Breast epithelium (tissue), 4 donors: ENCODE results near the gene CHD6. TPM values are rescaled to one million over a fixed set of nuclear protein-coding genes. Genes with fewer than 3 reads are reported as not detected.

Experiments used
- DNase-seq, 2 donors: peaks; one replicate each; pipeline ENCODE4 v3.0.0-alpha.2; 2019; ENCODE audit warnings: low spot score in 2 of 2
- H3K27ac ChIP-seq, 2 donors: fragments of 200-600 bp; sonication (generic) in 1 of 2; one replicate each; pipeline ENCODE4 v1.5.1; 2016 to 2019; ENCODE audit warnings: mild to moderate bottlenecking in 1 of 2
- H3K27me3 ChIP-seq, 2 donors: fragments of 200-600 bp; sonication (generic) in 1 of 2; one replicate each; pipeline versions ENCODE4 v1.5.1 to v1.6.0; 2017 to 2019; ENCODE audit warnings: control low read depth in 1 of 2, mild to moderate bottlenecking in 1 of 2
- H3K36me3 ChIP-seq: fragments of 200-600 bp; one replicate; pipeline ENCODE4 v1.5.1; 2019
- H3K4me1 ChIP-seq, 2 donors: fragments of 200-600 bp; sonication (generic); one replicate each; pipeline ENCODE4 v1.5.1; 2016 to 2019; ENCODE audit warnings: control low read depth in 1 of 2
- H3K4me3 ChIP-seq, 3 donors: fragments of 200-600 bp; sonication (generic); 1 replicate in 2 of 3; 2 replicates in 1 of 3; pipeline ENCODE4 v1.5.1; 2016 to 2019; ENCODE audit warnings: mild to moderate bottlenecking in 3 of 3, moderate library complexity in 2 of 3
- H3K9me3 ChIP-seq, 2 donors: fragments of 200-600 bp; sonication (generic) in 1 of 2; one replicate each; pipeline ENCODE4 v1.5.1; 2016 to 2019; ENCODE audit warnings: control low read depth in 1 of 2
- CTCF ChIP-seq, 3 donors: fragments of 450-650 bp; IDR thresholded peaks; one replicate each; pipeline ENCODE4 v1.5.1; 2016 to 2017; ENCODE audit warnings: antibody characterized with exemption in 3 of 3, mild to moderate bottlenecking in 3 of 3, moderate library complexity in 3 of 3
- POLR2A ChIP-seq: fragments of 450-650 bp; IDR thresholded peaks from one replicate; pipeline ENCODE4 v1.6.1; 2016; ENCODE audit warnings: antibody characterized with exemption, mild to moderate bottlenecking, moderate library complexity
- POLR2AphosphoS5 ChIP-seq, 3 donors: sonication (generic); formaldehyde crosslinking; IDR thresholded peaks; one replicate each; pipeline ENCODE4 v1.6.1; 2017; ENCODE audit warnings: antibody characterized with exemption in 3 of 3
- intact Hi-C: fragments of 100-400 bp; cut with DNase I; formaldehyde crosslinking; loops from one replicate; pipeline ENCODE4 v1.15.1; 2023; ENCODE audit warnings: low total_unique reads
- total RNA-seq, 3 donors: library from RNA; depleted of rRNA; stranded (reverse); fragments of >200 nt; gene quantifications; one replicate each; pipeline ENCODE4 v1.1.0, GENCODE V29; 2016

Gene CHD6
- total RNA-seq, 3 donors from 2014 or later: 31.4 to 85.8 (median 81.0) TPM

GRCh38 chr20:41380551-41381193, 237.5 kb downstream of the CHD6 start:
- TF ChIP-seq POLR2AphosphoS5 (IDR thresholded peaks at IDR 0.05) (no peak), POLR2A (no peak), CTCF (IDR thresholded peaks at IDR 0.05) (no peak)
- H3K36me3 ChIP-seq: no peaks in the 10 kb centered on the region
- H3K27me3 ChIP-seq: no peaks in the 10 kb centered on the region
- no peak overlapping the region for H3K27ac ChIP-seq
- H3K4me3 ChIP-seq: no peak overlapping the region
- intact Hi-C loops: no loop called here
- H3K9me3 ChIP-seq: no peaks in the 10 kb centered on the region
- no peaks in the 10 kb centered on the region for H3K4me1 ChIP-seq
- no peak for DNase-seq

GRCh38 chr20:41379551-41379950, 238.6 kb downstream of the CHD6 start:
- Histone ChIP-seq H3K9me3 (no peaks in the 10 kb centered on the region), H3K27ac (no peak overlapping the region), H3K4me1 (no peaks in the 10 kb centered on the region), H3K27me3 (no peaks in the 10 kb centered on the region), H3K4me3 (no peak overlapping the region), H3K36me3 (no peaks in the 10 kb centered on the region)
- no peak for DNase-seq
- intact Hi-C loops: no loop called here
- TF ChIP-seq POLR2AphosphoS5 (IDR thresholded peaks at IDR 0.05) (no peak), POLR2A (no peak), CTCF (IDR thresholded peaks at IDR 0.05) (no peak)

GRCh38 chr20:41377275-41377674, 240.9 kb downstream of the CHD6 start:
- DNase-seq: no peak
- H3K9me3 ChIP-seq: no peaks in the 10 kb centered on the region
- H3K36me3 ChIP-seq: no peaks in the 10 kb centered on the region
- H3K27me3 ChIP-seq: no peaks in the 10 kb centered on the region
- no peaks in the 10 kb centered on the region for H3K4me1 ChIP-seq
- intact Hi-C loops: no loop called here
- H3K27ac ChIP-seq: no peak overlapping the region
- no peak for TF ChIP-seq CTCF (IDR thresholded peaks at IDR 0.05)
- no peak for TF ChIP-seq POLR2A
- no peak for TF ChIP-seq POLR2AphosphoS5 (IDR thresholded peaks at IDR 0.05)
- H3K4me3 ChIP-seq: no peak overlapping the region

GRCh38 chr20:41376349-41376748, 241.8 kb downstream of the CHD6 start:
- intact Hi-C loops: no loop called here
- no peak for DNase-seq

More at GRCh38 chr20:41376349-41376748, 241.8 kb downstream of the CHD6 start:
- Histone ChIP-seq H3K4me1 (no peaks in the 10 kb centered on the region), H3K27me3 (no peaks in the 10 kb centered on the region), H3K9me3 (peaks cover under 1 to 2% of the 10 kb centered on the region in 2 donors), H3K4me3 (no peak overlapping the region), H3K36me3 (no peaks in the 10 kb centered on the region), H3K27ac (no peak overlapping the region)
- no peak for TF ChIP-seq POLR2A
- TF ChIP-seq POLR2AphosphoS5 (IDR thresholded peaks at IDR 0.05): no peak
- no peak for TF ChIP-seq CTCF (IDR thresholded peaks at IDR 0.05)
